C4-2B (cell line): ENCODE results near the gene ADAMTS13.

ENCODE experiments used
- ZFX ChIP-seq: fragments of 450-650 bp; IDR thresholded peaks from 2 replicates; pipeline ENCODE4 v1.6.1; 2017
- TF ChIP-seq, protein P1 (sequence below): fragments of 450-650 bp; conservative IDR thresholded peaks from 2 replicates; pipeline ENCODE4 v1.5.1; 2017; ENCODE audit warnings: mild to moderate bottlenecking

GRCh38 chr9:133403766-133404453 lies 18.3 kb upstream of the ADAMTS13 start:
- TF ChIP-seq, protein P1, sequence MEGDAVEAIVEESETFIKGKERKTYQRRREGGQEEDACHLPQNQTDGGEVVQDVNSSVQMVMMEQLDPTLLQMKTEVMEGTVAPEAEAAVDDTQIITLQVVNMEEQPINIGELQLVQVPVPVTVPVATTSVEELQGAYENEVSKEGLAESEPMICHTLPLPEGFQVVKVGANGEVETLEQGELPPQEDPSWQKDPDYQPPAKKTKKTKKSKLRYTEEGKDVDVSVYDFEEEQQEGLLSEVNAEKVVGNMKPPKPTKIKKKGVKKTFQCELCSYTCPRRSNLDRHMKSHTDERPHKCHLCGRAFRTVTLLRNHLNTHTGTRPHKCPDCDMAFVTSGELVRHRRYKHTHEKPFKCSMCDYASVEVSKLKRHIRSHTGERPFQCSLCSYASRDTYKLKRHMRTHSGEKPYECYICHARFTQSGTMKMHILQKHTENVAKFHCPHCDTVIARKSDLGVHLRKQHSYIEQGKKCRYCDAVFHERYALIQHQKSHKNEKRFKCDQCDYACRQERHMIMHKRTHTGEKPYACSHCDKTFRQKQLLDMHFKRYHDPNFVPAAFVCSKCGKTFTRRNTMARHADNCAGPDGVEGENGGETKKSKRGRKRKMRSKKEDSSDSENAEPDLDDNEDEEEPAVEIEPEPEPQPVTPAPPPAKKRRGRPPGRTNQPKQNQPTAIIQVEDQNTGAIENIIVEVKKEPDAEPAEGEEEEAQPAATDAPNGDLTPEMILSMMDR, result peak; percentile 79
- TF ChIP-seq ZFX, result no peak
